HCT116 (cell line): ENCODE measurements around the gene TMEM178A. TPM values are rescaled to one million over a fixed set of nuclear protein-coding genes. Genes with fewer than 3 reads are reported as not detected.

Experiments
- ATAC-seq: fragments of 200-7000 bp; cut with Tn5 transposase; 2 replicates; pipeline ENCODE4 v1.9.1; 2020; ENCODE audit warnings: mild to moderate bottlenecking, moderate library complexity
- BruUV-seq: library from RNA; stranded (reverse); fragments of 400-500 nt; replicated peaks from 2 replicates; lab custom pipeline; 2021; lab: Mats Ljungman, UMichigan
- CTCF ChIA-PET: fragments of 300-600 bp; sonication (Branson Sonifier 250); formaldehyde crosslinking; loops from one replicate; lab custom pipeline; 2021; ENCODE audit warnings: antibody characterized with exemption; lab: Charles Lee
- POLR2A ChIA-PET: fragments of 300-600, 350-600 bp; sonication (Branson Sonifier 250); formaldehyde crosslinking; loops from one replicate; lab custom pipeline; 2021; ENCODE audit warnings: antibody characterized with exemption; lab: Charles Lee
- RAD21 ChIA-PET, 2 experiments: fragments of 300-600 bp; sonication (Branson Sonifier 250); formaldehyde crosslinking; loops; one replicate each; lab custom pipeline; 2023; ENCODE audit warnings: low total read pairs in 2 of 2; ENCODE audit not compliant: uncharacterized antibody in 2 of 2, unreplicated experiment in 2 of 2, low non-redundant PET in 1 of 2; lab: Charles Lee
- DNase-seq: peaks from one replicate; pipeline ENCODE4 v3.0.0-alpha.2; 2010; ENCODE audit warnings: low read depth, low spot score
- H2AFZ ChIP-seq: fragments of 200-600 bp; shearing (Covaris generic), sonication (generic); 2 replicates; pipeline ENCODE4 v1.6.1; 2017; ENCODE audit warnings: low read depth, mixed run types, mixed read lengths, antibody characterized with exemption, low read length; ENCODE audit not compliant: poor library complexity, severe bottlenecking
- H3K27ac ChIP-seq: 2 replicates; pipeline ENCODE4 v1.5.1; 2012; ENCODE audit warnings: low read depth, low read length
- H3K27me3 ChIP-seq: fragments of 200-600 bp; sonication (generic); 2 replicates; pipeline ENCODE4 v1.6.1; 2016; ENCODE audit warnings: mixed run types, low read length, mixed read lengths; ENCODE audit not compliant: insufficient read depth
- H3K36me3 ChIP-seq, 2 experiments: fragments of 200-500 bp in 1 of 2; fragments of 200-600 bp in 1 of 2; sonication (Bioruptor generic) in 1 of 2; sonication (generic) in 1 of 2; 2 replicates each; pipeline versions ENCODE4 v1.5.1 to v1.6.1; 2014 to 2016; ENCODE audit warnings: low read length in 2 of 2, inconsistent platforms in 1 of 2, mixed read lengths in 1 of 2, mixed run types in 1 of 2; ENCODE audit not compliant: insufficient read depth in 2 of 2, control insufficient read depth in 1 of 2
- H3K4me1 ChIP-seq, 2 experiments: fragments of 200-600 bp in 1 of 2; sonication (generic) in 1 of 2; 2 replicates each; pipeline versions ENCODE4 v1.5.1 to v1.6.1; 2012 to 2017; ENCODE audit warnings: low read length in 2 of 2, inconsistent platforms in 1 of 2, mild to moderate bottlenecking in 1 of 2, mixed read lengths in 1 of 2, mixed run types in 1 of 2, moderate library complexity in 1 of 2; ENCODE audit not compliant: insufficient read depth in 2 of 2, control insufficient read depth in 1 of 2
- H3K4me2 ChIP-seq: fragments of 200-600 bp; sonication (generic); 2 replicates; pipeline ENCODE4 v1.6.1; 2017; ENCODE audit warnings: mixed run types, low read length, mixed read lengths
- H3K4me3 ChIP-seq, 2 experiments: fragments of 200-600 bp in 1 of 2; sonication (generic) in 1 of 2; replicated peaks in 1 of 2; 2 replicates each; pipeline ENCODE4 v1.5.1; 2011 to 2016; ENCODE audit warnings: low read length in 2 of 2, control low read depth in 1 of 2, low read depth in 1 of 2, mild to moderate bottlenecking in 1 of 2, mixed read lengths in 1 of 2, mixed run types in 1 of 2
- H3K79me2 ChIP-seq: fragments of 200-600 bp; sonication (generic); 2 replicates; pipeline ENCODE4 v1.6.1; 2017; ENCODE audit warnings: mild to moderate bottlenecking, mixed run types, low read length, moderate library complexity, mixed read lengths; ENCODE audit not compliant: insufficient read depth
- H3K9ac ChIP-seq: fragments of 200-600 bp; sonication (generic); 2 replicates; pipeline ENCODE4 v1.6.1; 2016; ENCODE audit warnings: low read length, mixed read lengths
- H3K9me2 ChIP-seq: fragments of 200-600 bp; sonication (generic), shearing (Covaris generic); 2 replicates; pipeline ENCODE4 v1.6.1; 2017; ENCODE audit warnings: mixed run types, mild to moderate bottlenecking, moderate library complexity; ENCODE audit not compliant: insufficient read depth
- H3K9me3 ChIP-seq, 2 experiments: fragments of 200-500 bp in 1 of 2; fragments of 200-600 bp in 1 of 2; sonication (Bioruptor generic) in 1 of 2; sonication (generic) in 1 of 2; 2 replicates each; pipeline ENCODE4 v1.6.1; 2014 to 2017; ENCODE audit warnings: low read length in 2 of 2, mixed read lengths in 2 of 2, inconsistent platforms in 1 of 2, low read depth in 1 of 2, mild to moderate bottlenecking in 1 of 2, mixed run types in 1 of 2, moderate library complexity in 1 of 2; ENCODE audit not compliant: control insufficient read depth in 1 of 2, insufficient read depth in 1 of 2
- H4K20me1 ChIP-seq: fragments of 200-600 bp; sonication (generic), shearing (Covaris generic); 2 replicates; pipeline ENCODE4 v1.6.1; 2017; ENCODE audit warnings: mixed run types, mild to moderate bottlenecking, moderate library complexity; ENCODE audit not compliant: insufficient read depth
- CBX3 ChIP-seq: IDR thresholded peaks from 2 replicates; pipeline ENCODE4 v1.6.1; 2012; ENCODE audit warnings: low read depth
- CEBPB ChIP-seq: IDR thresholded peaks from 2 replicates; pipeline ENCODE4 v1.6.1; 2012; ENCODE audit warnings: low read depth
- EZH2 ChIP-seq: fragments of 200-600 bp; sonication (generic); IDR thresholded peaks from 2 replicates; pipeline ENCODE4 v1.6.1; 2017; ENCODE audit warnings: antibody characterized with exemption, mixed run types
- POLR2A ChIP-seq: IDR thresholded peaks from 2 replicates; pipeline ENCODE4 v1.7.0; 2011; ENCODE audit warnings: borderline replicate concordance; ENCODE audit not compliant: insufficient read depth, insufficient read length; ENCODE audit errors: extremely low read depth
- POLR2AphosphoS5 ChIP-seq: IDR thresholded peaks from 2 replicates; pipeline ENCODE4 v1.6.1; 2011; ENCODE audit warnings: mild to moderate bottlenecking, low read depth, low read length, moderate library complexity
- RAD21 ChIP-seq: IDR thresholded peaks from 2 replicates; pipeline ENCODE4 v1.6.1; 2012; ENCODE audit warnings: low read depth, mild to moderate bottlenecking
- SIN3A ChIP-seq: IDR thresholded peaks from 2 replicates; pipeline ENCODE4 v1.6.1; 2012; ENCODE audit warnings: low read depth
- SP1 ChIP-seq: IDR thresholded peaks from 2 replicates; pipeline ENCODE4 v1.6.1; 2012; ENCODE audit warnings: low read depth
- SRF ChIP-seq: IDR thresholded peaks from 2 replicates; pipeline ENCODE4 v1.6.1; 2012; ENCODE audit warnings: low read depth
- YY1 ChIP-seq: IDR thresholded peaks from 2 replicates; pipeline ENCODE4 v1.6.1; 2011; ENCODE audit warnings: low read length, low read depth, moderate library complexity, mild to moderate bottlenecking; ENCODE audit not compliant: insufficient replicate concordance; ENCODE audit errors: extremely low read depth
- ZNF274 ChIP-seq: fragments of 200-500 bp; sonication (Bioruptor generic); IDR thresholded peaks from 2 replicates; pipeline ENCODE4 v1.6.1; 2014; ENCODE audit warnings: mild to moderate bottlenecking, low read depth, low read length, inconsistent platforms
- intact Hi-C: fragments of 100-400 bp; cut with micrococcal nuclease; formaldehyde crosslinking; loops from 2 replicates; pipeline ENCODE4 v1.10.0; 2022
- total RNA-seq: library from RNA; stranded (reverse); gene quantifications from one replicate; pipeline ENCODE4 v1.2.1, GENCODE V29; 2021; ENCODE audit not compliant: unreplicated experiment
- TF ChIP-seq, protein P1 (sequence below): IDR thresholded peaks from 2 replicates; pipeline ENCODE4 v1.6.1; 2012
- TF ChIP-seq, protein P2 (sequence below): IDR thresholded peaks from 2 replicates; pipeline ENCODE4 v1.6.1; 2012; ENCODE audit warnings: low read depth
- TF ChIP-seq, protein P3 (sequence below): IDR thresholded peaks from 2 replicates; pipeline ENCODE4 v1.6.1; 2011; ENCODE audit warnings: mild to moderate bottlenecking, low read length, moderate library complexity; ENCODE audit not compliant: insufficient replicate concordance; ENCODE audit errors: extremely low read depth

The TMEM178A gene
- total RNA-seq, 1 experiment from 2014 or later, result 1.3 TPM

DNA sequence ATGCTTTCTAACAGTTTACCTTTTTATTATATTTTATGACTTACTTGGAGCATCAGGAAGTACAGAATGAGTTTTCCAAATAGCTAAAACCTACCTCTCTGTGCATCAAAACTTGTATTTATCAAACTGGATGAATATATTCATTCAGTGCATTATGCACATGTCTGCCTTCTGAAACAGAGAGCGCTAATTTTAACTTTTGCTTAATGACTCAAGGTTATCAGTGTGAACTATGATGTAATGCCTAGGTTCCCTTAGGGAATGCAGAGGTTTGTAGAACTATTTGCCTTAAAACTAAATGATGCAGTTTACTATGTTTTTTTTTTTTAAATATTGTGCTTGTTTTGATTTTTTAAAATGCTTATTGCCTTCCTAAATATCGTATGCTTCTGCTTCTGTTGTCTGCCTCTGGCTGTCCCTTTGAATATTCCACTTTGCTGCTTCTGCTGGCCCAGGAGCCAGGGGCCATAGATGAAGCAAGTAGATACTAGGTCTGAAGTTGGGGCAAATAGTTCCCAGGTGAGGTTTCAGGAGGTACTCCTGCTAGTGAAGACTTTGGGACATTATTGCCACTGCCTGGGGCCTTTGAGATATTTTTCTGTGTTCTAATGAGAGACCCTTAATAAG, 16.5 kb downstream of the TMEM178A start:
- Histone ChIP-seq H3K4me2 (no peak overlapping the region), H4K20me1 (no peaks in the 10 kb centered on the region), H3K4me3 (no peak overlapping the region), H3K9me3 (no peaks in the 10 kb centered on the region), H3K9me2 (no peaks in the 10 kb centered on the region), H3K9ac (no peak overlapping the region), H3K27ac (no peak overlapping the region), H2AFZ (no peak overlapping the region), H3K27me3 (peaks cover 15% of the 10 kb centered on the region; the same call in 1 of the 2 replicates), H3K4me1 (no peaks in the 10 kb centered on the region), H3K36me3 (no peaks in the 10 kb centered on the region), H3K79me2 (no peaks in the 10 kb centered on the region)
- POLR2A ChIA-PET, result no interaction called here
- no peak for DNase-seq
- CTCF ChIA-PET, result no interaction called here
- TF ChIP-seq SIN3A (no peak), POLR2A (no peak), ZNF274 (no peak), RAD21 (no peak), CBX3 (no peak), YY1 (no peak), SRF (no peak), CEBPB (no peak), SP1 (no peak), EZH2 (no peak), POLR2AphosphoS5 (no peak)
- TF ChIP-seq, protein P1, sequence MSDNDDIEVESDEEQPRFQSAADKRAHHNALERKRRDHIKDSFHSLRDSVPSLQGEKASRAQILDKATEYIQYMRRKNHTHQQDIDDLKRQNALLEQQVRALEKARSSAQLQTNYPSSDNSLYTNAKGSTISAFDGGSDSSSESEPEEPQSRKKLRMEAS, result no peak
- TF ChIP-seq, protein P2, sequence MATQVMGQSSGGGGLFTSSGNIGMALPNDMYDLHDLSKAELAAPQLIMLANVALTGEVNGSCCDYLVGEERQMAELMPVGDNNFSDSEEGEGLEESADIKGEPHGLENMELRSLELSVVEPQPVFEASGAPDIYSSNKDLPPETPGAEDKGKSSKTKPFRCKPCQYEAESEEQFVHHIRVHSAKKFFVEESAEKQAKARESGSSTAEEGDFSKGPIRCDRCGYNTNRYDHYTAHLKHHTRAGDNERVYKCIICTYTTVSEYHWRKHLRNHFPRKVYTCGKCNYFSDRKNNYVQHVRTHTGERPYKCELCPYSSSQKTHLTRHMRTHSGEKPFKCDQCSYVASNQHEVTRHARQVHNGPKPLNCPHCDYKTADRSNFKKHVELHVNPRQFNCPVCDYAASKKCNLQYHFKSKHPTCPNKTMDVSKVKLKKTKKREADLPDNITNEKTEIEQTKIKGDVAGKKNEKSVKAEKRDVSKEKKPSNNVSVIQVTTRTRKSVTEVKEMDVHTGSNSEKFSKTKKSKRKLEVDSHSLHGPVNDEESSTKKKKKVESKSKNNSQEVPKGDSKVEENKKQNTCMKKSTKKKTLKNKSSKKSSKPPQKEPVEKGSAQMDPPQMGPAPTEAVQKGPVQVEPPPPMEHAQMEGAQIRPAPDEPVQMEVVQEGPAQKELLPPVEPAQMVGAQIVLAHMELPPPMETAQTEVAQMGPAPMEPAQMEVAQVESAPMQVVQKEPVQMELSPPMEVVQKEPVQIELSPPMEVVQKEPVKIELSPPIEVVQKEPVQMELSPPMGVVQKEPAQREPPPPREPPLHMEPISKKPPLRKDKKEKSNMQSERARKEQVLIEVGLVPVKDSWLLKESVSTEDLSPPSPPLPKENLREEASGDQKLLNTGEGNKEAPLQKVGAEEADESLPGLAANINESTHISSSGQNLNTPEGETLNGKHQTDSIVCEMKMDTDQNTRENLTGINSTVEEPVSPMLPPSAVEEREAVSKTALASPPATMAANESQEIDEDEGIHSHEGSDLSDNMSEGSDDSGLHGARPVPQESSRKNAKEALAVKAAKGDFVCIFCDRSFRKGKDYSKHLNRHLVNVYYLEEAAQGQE, result no peak
- TF ChIP-seq, protein P3, sequence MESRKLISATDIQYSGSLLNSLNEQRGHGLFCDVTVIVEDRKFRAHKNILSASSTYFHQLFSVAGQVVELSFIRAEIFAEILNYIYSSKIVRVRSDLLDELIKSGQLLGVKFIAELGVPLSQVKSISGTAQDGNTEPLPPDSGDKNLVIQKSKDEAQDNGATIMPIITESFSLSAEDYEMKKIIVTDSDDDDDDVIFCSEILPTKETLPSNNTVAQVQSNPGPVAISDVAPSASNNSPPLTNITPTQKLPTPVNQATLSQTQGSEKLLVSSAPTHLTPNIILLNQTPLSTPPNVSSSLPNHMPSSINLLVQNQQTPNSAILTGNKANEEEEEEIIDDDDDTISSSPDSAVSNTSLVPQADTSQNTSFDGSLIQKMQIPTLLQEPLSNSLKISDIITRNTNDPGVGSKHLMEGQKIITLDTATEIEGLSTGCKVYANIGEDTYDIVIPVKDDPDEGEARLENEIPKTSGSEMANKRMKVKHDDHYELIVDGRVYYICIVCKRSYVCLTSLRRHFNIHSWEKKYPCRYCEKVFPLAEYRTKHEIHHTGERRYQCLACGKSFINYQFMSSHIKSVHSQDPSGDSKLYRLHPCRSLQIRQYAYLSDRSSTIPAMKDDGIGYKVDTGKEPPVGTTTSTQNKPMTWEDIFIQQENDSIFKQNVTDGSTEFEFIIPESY, result no peak
- BruUV-seq, result no TSS peak
- ATAC-seq, result no peak
- RAD21 ChIA-PET, result no interaction called here
- intact Hi-C loops, result no loop called here
